ENCODE measurements around the gene KIF18B.
A peak's percentile ranks its signal among the peaks of the same experiment; 100 is the strongest.

KIF18B gene

DNA sequence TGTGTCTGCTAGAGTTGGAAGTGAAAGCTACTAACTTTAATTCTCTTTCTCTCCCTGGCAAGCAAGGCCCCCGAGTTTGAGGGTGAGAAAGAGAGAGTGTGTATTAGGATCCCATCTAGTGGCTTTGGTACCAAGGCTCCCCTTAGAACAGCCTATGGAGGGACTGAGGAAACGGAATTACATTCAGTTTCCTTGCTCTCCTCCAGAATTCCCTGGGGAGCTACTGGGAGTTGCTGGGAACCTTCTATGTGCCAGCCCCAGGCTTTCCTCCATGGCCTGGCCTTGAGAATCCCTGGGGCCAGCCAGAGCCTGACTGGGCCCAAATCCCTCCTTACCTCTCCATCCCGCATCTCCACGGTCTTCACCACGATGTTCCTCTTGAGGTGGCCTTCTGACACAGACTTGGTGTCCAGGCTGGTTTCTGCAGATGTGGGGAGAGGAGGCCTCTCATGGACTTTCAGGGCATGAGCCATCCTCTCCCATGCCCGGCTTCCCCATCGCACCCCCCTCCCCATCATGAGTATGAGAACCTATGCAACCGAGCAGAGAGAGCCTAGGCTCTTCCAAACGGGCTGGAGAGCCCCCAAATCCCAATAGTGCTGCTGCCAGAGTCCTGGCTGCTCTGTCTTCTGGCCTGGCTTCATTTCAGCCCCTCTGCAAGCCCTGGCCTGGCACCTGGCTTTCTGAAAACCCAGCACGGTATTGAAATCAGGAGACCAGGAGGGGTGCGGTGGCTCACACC lies 39.7 kb downstream of the KIF18B start:
- no peak for TF ChIP-seq CTCF (IDR thresholded peaks at IDR 0.05; ENCODE audit: low read depth, low read length)
- in situ Hi-C loops (cut with HindIII; ENCODE audit: low sequenced_read_pairs), result no loop called here
- no peak overlapping the region for H3K4me3 ChIP-seq (ENCODE audit: low read depth, low read length)
- DNase-seq (ENCODE audit: low read depth, low spot score), result no peak

DNA sequence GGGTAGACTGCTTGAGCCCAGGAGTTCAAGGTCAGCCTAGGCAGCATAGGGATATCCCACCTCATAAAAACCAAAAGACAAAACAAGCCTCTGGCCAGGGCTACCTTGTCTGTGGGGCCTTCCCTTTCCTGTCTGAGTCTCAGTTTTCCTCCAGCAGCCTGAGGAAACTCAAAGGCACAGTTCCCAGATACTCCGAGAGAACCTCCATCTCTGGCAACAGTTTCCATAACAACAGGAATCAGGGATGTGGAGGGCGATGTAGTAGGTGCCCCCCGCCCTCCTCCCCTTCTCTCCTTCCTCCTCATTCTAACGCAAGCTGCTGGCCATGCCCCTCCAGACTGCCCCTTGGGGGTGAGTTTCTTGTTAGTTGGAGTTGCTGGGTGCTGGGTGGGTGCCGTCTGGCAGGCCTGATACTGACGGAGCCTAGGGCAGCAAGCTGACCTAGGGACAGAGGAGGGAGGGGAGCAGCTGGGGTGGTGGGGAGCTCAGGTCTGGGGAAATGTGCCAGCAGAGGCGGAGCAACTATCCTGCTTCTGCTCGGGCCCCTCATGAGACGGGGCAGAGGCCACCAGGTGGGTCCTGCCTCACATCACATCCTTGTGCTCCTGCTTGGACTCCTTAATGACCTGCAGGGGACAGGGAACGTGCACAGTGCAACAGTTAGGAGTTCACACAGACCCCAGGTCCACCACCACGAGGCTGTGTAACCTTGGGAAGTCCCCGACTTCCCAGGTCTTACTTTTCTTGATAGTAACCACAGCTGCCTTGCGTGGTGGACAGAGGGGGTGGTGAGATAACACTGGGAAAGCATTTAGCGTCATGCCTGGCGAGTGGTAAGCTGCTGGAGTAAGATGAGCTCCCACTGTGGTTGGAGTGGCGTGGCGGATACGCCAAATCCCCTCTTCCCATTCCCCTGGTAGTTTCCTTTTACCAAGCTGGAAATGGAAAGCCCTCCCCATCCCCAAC lies 40.5 kb downstream of the KIF18B start:
- in situ Hi-C loops (cut with HindIII; ENCODE audit: low sequenced_read_pairs), result no loop called here
- H3K4me3 ChIP-seq (ENCODE audit: low read depth, low read length), result no peak overlapping the region
- no peak for DNase-seq (ENCODE audit: low read depth, low spot score)
- no peak for TF ChIP-seq CTCF (IDR thresholded peaks at IDR 0.05; ENCODE audit: low read depth, low read length)

DNA sequence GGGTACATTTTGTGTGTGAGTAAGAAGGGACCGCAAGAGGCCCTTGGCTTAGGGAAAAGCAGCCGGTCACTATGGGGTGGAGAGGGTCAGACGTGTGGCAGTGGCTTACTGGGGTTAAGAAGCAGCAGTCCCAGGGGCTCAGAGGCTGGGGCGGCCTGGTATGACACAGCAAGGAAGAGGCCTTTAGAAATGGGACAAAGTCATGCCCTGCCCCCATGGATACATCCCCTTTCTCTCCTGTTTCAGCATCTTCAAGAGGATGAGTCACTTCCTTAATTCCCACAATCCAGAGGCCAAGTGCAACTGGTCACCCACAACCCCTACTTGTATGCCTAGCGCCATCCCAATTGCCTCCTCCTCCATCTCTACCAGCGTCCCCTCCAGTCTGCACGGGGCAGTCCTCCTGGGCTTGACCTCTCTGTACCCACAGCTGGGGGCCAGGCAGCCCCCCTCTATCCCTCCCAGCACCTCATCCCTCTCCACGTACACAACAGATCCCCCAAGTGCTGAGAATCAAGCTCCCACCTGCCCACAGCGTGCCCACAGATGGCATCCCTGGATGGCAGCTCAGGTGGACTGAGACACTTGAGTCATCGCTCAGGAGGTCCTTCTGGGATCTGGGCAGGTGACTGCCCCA lies 41.4 kb downstream of the KIF18B start:
- in situ Hi-C loops (cut with HindIII; ENCODE audit: low sequenced_read_pairs), result no loop called here
- DNase-seq (ENCODE audit: low read depth, low spot score), result peak; percentile 86
- no peak for TF ChIP-seq CTCF (IDR thresholded peaks at IDR 0.05; ENCODE audit: low read depth, low read length)
- no peak overlapping the region for H3K4me3 ChIP-seq (ENCODE audit: low read depth, low read length)

- in situ Hi-C loops (cut with HindIII; ENCODE audit: low sequenced_read_pairs), result no loop called here
- DNase-seq (ENCODE audit: low read depth, low spot score), result no peak
- TF ChIP-seq CTCF (IDR thresholded peaks at IDR 0.05; ENCODE audit: low read depth, low read length), result no peak
- H3K4me3 ChIP-seq (ENCODE audit: low read depth, low read length), result no peak overlapping the region
Measured at GRCh38 chr17:44905006-44906000, 42.3 kb downstream of the KIF18B start.

GRCh38 chr17:44904001-44904984 lies 43.3 kb downstream of the KIF18B start:
- no peak for TF ChIP-seq CTCF (IDR thresholded peaks at IDR 0.05; ENCODE audit: low read depth, low read length)
- in situ Hi-C loops (cut with HindIII; ENCODE audit: low sequenced_read_pairs), result no loop called here
- no peak overlapping the region for H3K4me3 ChIP-seq (ENCODE audit: low read depth, low read length)
- no peak for DNase-seq (ENCODE audit: low read depth, low spot score)

Data from astrocyte of the spinal cord (primary cell).